Neural progenitor cell (in vitro differentiated cells): ENCODE measurements around the gene CIAPIN1.

Experiments used
- EZH2 ChIP-seq: fragments of 200-600 bp; sonication (generic); IDR thresholded peaks from 2 replicates; pipeline ENCODE4 v1.6.1; 2017; ENCODE audit warnings: antibody characterized with exemption, mild to moderate bottlenecking, moderate library complexity
- EZH2phosphoT487 ChIP-seq: fragments of 200-600 bp; sonication (generic); IDR thresholded peaks from 2 replicates; pipeline ENCODE4 v1.6.1; 2017; ENCODE audit warnings: antibody characterized with exemption
- TF ChIP-seq, protein P1 (sequence below): fragments of 200-600 bp; sonication (generic); IDR thresholded peaks from 2 replicates; pipeline ENCODE4 v1.5.1; 2017; ENCODE audit warnings: antibody characterized with exemption, mild to moderate bottlenecking

DNA sequence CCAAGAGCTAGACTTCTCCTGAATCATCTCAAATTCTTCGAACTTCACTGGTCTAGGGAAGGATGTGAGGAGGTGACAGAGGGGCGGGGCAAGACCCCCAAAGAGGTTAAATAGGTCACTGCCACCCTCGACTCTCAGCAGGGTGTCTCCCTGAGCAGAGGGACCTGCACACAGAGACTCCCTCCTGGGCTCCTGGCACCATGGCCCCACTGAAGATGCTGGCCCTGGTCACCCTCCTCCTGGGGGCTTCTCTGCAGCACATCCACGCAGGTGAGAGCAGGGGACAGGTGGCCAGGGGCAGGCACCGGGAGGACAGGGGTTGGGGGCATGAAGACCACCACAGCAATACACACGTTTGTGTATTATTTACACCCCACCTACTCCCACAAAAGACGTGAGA is 33.5 kb downstream of the CIAPIN1 start:
- TF ChIP-seq, protein P1, sequence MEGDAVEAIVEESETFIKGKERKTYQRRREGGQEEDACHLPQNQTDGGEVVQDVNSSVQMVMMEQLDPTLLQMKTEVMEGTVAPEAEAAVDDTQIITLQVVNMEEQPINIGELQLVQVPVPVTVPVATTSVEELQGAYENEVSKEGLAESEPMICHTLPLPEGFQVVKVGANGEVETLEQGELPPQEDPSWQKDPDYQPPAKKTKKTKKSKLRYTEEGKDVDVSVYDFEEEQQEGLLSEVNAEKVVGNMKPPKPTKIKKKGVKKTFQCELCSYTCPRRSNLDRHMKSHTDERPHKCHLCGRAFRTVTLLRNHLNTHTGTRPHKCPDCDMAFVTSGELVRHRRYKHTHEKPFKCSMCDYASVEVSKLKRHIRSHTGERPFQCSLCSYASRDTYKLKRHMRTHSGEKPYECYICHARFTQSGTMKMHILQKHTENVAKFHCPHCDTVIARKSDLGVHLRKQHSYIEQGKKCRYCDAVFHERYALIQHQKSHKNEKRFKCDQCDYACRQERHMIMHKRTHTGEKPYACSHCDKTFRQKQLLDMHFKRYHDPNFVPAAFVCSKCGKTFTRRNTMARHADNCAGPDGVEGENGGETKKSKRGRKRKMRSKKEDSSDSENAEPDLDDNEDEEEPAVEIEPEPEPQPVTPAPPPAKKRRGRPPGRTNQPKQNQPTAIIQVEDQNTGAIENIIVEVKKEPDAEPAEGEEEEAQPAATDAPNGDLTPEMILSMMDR: no peak
- TF ChIP-seq EZH2 (no peak), EZH2phosphoT487 (no peak)
